Fibroblast of gingiva (primary cell): ENCODE results near the gene KRT10.
A peak's percentile ranks its signal among the peaks of the same experiment; 100 is the strongest.

Source experiments
- DNase-seq: peaks from one replicate; pipeline ENCODE4 v3.0.0-alpha.2; 2011; ENCODE audit warnings: low read depth

Gene KRT10

DNA sequence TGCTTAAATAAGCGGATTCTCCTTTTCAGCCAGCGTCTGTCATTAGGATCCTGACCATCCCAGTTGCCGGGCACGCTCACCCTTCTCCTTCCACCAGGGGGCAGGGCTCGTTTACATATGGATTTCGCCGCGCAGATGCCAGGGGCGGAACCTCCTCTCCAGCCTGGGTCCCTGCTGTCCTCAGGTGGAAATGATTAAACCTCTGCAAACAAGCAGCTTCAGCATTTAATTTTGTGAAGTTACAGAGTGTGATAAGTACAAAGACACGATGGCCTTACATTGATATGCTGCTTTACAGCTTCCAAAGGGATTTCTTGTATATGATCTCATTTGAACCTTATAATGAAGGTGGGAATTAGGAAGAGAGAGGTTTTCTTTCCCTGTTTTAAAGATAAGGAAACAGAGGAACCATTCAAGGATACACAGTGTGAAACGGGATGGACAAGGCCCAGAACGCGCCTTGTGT is 18.8 kb downstream of the KRT10 start:
- DNase-seq: peak; percentile 64

GRCh38 chr17:40801157-40801556 is 21.3 kb downstream of the KRT10 start:
- no peak for DNase-seq

DNA sequence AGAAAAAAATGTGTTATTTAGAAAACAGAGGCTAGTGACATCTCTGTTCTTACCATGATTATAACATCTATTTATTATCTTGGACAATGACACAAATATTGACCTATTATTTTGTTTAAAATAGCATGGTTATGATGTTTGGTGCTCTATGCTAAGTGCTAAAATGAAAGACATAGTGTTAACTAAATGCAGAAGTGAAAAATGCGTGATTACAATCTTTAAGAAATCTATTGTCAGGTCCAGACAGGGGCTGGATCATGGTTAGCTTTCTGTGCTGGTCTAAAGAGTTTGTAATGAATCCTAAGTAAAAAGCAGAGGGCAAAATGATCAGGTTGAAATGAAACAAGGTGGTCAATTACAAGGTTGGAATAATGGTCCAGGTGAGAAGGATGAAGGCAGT is 22.0 kb downstream of the KRT10 start:
- DNase-seq: no peak

DNA sequence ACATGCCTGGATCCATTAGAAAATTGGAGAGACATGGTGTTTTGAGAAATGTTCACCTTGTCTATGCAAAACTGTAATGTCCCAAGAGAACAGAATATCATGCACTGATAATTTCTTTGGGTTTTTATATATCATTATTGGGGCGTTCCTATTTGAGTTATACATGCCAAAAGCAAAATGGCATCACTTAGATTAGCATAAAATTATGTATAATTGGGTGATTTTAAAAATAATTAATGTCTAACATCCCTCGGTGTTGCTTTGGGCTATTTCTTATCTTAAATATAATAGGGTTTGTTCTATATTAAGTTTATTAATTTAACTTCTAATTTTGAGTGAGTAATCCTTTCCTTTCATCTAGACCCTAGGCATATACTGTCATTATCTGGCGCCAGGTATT is 22.6 kb downstream of the KRT10 start, which contains the start of gene KRT28:
TSS of gene KRT28 (minus strand) at position 101 of the 400 bp plus-strand sequence. CDS start at position 35, 66 bp downstream.
- DNase-seq: no peak

GRCh38 chr17:40796846-40797245 is 25.6 kb downstream of the KRT10 start:
- DNase-seq: no peak

DNA sequence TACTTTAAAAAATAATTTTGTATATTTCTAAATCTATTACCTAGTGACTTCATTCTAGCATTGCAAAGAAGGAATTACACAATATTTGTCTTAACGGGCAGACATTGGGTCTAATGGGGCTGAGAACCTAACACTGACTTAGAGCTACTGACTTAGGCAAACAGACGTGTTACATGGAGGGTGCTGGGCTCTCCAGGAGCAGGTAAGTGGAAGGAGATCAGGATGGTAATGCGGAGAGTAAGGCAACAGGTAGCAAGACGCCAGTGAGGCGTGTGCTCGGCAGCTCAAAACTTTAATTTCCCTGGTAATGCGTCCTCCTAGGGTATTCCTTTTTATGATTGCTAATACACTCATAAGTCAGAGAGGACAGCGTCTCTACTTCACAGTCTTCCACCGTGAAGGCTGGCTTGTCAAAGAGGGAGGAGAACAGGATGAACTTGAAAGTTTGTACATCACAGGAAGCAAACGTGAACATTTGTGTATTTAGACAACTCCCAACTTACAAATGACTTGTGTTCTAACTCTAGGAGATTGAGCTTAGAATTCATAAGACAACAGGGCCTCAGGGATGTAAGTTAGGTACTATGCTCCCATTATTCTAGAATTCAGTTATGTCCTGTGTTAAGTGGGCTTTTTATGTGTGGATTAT is 27.3 kb downstream of the KRT10 start:
- no peak for DNase-seq

GRCh38 chr17:40794466-40794865 is 27.9 kb downstream of the KRT10 start:
- DNase-seq: no peak

DNA sequence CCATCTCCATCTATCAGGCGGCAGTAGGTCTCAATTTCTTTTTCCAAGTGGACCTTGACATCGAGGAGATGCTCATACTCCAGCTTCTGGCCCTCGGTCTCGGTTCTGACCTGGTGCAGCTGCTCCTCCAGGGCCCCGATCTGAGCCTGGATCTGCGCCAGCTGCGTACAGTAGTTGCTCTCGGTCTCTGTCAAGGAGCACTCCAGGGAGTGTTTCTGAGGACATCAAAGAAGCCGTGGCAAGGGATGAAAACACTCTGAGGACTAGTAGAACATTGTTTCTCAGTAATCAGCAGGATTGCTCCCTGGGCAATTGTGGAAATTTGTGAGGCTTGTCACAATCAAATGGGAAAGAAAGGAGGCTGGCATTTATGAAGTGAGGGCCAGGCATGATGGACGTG is 28.6 kb downstream of the KRT10 start:
- no peak for DNase-seq

DNA sequence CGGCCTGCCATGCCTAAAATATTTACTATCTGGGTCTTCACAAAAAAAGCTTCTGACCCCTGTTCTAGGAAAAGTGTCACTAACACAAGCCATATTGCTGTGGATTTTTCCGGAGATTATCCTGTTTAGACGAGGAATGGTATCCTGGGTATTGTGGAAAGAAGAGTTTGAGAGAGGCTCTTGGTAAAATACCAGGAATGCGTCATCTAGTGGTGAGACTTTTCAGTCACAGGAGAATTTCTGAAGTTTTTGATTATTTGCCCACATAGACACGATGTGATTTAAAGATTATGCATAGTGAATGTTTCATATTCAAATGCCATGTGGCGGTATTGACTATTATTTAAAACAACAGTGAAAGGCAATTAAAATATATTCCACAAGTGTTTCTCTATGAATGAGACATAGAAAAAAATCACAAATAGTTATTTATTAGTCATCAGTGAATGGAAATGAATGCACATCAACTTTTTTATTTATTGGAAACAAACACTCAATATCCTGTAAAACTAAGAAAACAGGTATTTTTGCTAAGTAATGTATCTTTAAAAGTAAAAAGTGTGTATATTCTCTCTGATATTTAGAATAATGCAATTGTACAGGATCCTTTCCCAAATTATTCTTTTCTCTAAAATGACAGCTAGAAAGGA is 30.5 kb downstream of the KRT10 start:
- DNase-seq: peak; percentile 41

DNA sequence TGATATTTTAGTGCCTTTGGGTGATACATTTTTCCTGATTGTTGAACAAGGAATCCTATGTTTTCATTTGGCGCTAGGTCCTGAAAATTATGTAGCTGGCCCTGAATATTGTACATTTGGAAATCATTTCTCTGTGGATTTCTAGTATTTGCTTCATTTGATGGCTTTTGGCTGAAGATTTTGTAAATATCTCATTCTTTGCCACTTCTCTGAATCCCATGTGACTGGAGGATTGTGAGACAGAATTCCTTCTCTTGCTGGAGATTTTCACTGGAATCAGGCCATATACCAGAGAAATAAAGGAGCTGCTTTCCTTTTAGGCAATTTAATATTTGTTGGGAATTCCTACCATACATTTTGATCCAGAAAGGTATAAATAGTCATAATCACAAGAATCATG is 31.3 kb downstream of the KRT10 start:
- DNase-seq: peak; percentile 46

GRCh38 chr17:40782450-40782849 is 40.0 kb downstream of the KRT10 start, which contains the start of gene KRT27:
Gene KRT27, minus strand, starts transcription at chr17:40782550. Its CDS starts 57 bp downstream, at chr17:40782493.
- no peak for DNase-seq

DNA sequence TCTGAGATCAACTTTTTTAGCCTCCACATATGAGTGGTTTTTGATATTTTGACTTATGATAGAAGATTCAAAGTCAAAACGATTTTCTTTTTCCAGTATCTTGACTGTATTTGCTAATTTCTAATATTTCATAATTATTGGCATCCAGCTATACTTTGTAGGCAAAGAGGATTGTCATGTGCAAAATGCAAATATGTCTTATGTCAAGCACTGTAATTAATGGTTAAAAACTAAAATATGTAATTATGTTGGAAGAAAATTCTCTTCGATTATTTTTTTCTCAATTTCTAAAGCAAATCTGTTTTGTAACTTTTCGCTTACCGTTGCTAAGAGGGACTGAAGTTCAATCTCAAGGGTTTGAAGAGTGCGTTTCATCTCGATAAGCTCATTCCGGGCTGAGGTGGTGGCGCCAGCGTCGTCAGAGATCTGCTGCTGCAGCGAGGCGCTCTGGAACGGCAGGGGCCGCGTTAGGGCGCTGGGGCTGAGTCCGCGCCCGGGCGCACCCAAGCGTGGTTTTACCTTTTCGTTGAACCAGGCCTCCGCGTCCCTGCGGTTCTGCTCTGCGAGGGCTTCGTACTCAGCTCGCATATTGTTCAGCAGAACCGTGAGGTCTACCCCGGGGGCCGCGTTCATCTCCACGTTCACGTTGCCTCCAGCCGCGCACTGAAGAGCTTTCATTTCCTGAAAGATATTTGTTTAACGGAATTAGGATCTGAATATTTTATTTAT is 43.1 kb downstream of the KRT10 start:
- DNase-seq: no peak

- no peak for DNase-seq
These were observed 44.0 kb downstream of the KRT10 start for GRCh38 chr17:40778461-40778860.

DNA sequence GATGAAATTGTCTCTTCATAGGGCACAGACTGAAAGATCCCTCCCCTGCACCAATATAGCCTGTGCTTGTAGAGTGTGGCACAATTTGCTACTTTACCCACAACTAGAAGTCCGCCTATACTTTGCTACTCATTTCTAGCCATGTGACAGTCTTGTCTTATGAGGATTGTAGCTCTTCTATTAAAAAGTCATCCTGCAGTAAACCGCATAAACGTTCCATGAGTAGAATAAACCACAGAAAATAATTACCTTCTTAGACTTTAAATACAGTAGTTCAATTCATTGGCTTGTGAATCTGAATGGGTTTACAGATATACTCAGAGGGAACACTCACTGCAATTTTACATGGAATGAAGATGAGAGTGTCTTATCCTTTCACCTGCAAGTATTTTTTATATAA is 44.4 kb downstream of the KRT10 start:
- no peak for DNase-seq

DNA sequence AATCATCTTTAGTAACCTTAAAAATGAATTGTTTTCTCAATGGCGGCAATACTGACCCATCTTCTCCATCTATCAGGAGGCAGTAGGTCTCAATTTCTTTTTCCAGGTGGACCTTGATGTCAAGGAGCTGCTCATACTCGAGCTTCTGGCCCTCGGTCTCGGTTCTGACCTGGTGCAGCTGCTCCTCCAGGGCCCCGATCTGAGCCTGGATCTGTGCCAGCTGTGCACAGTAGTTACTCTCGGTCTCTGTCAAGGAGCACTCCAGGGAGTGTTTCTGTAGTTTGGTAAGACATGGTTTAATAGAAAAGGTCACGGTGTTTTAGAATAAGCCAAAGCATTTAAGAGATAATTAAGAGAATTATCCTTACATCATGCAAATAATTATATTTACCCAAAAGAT is 45.0 kb downstream of the KRT10 start:
- no peak for DNase-seq

DNA sequence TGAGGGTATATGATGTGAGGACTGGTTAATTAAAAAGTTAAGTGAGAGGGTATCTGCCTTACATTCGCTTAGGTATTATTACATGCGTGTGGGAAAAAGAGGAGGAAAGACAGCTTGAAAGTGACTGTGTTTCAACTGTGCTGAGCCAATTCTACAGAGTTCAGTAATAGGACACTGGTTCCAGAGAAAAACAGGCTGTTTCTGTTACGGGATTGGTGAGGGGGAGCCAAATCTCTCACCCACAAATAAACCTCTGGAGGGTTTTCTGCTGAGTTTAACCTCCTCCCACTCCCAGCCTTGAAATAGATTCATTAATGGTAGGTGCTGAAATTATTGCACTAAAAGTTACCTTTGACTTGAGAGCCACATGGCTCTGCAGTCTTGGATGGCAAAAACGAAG is 46.5 kb downstream of the KRT10 start:
- DNase-seq: no peak

DNA sequence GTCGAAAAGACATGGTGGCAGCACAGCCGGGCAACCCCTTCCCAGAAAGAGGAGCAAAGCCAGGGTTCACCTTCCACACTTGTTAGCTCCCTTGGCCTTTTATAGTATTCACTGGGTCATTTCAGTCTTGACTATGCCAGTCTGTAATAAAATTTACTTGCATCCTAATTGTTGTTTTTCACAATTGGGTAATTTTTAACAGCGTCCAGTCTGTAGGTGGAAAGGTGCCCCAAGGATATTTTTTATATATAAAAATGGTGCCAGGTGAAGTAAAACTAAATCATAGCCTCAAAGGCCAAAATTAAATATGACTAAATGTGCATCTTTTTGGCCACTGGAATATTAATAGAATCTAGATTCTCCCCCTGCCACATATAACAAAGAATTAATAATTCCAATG is 50.3 kb downstream of the KRT10 start, which contains the start of gene KRT26:
TSS of gene KRT26 (minus strand) at position 101 of the 400 bp plus-strand sequence. CDS start at position 13, 88 bp downstream.
- no peak for DNase-seq
